Posterior vena cava (tissue), 2 donors: ENCODE results near the gene CHIC2. TPM values are rescaled to one million over a fixed set of nuclear protein-coding genes. Genes with fewer than 3 reads are reported as not detected.
"Not testable (repeated sequence)": the region's sequence is repeated elsewhere in the genome, so short reads cannot be mapped to it uniquely, and the experiment has no call there.

Source experiments
- DNase-seq: peaks from one replicate; pipeline ENCODE4 v3.0.0-alpha.2; 2020; ENCODE audit warnings: low spot score
- intact Hi-C, 2 donors: fragments of 100-400 bp; cut with DNase I; formaldehyde crosslinking; loops; one replicate each; pipeline versions ENCODE4 v1.14.1 to v1.14.2; 2022 to 2023
- total RNA-seq, 2 donors: library from RNA; stranded (reverse); fragmentation: NEBNext Ultra II Directional; extraction: Animal tissue kit (Norgen Biotek cat#: 25700); gene quantifications; one replicate each; pipeline ENCODE4 v1.2.1, GENCODE V29; 2021
- donor health status: DM: yes; HTN: yes; CAD: no.
- donor health status: DM: yes; HTN: yes; CAD: no.

CHIC2 gene
- total RNA-seq, 2 donors from 2014 or later, result 21.9 to 26.8 TPM

DNA sequence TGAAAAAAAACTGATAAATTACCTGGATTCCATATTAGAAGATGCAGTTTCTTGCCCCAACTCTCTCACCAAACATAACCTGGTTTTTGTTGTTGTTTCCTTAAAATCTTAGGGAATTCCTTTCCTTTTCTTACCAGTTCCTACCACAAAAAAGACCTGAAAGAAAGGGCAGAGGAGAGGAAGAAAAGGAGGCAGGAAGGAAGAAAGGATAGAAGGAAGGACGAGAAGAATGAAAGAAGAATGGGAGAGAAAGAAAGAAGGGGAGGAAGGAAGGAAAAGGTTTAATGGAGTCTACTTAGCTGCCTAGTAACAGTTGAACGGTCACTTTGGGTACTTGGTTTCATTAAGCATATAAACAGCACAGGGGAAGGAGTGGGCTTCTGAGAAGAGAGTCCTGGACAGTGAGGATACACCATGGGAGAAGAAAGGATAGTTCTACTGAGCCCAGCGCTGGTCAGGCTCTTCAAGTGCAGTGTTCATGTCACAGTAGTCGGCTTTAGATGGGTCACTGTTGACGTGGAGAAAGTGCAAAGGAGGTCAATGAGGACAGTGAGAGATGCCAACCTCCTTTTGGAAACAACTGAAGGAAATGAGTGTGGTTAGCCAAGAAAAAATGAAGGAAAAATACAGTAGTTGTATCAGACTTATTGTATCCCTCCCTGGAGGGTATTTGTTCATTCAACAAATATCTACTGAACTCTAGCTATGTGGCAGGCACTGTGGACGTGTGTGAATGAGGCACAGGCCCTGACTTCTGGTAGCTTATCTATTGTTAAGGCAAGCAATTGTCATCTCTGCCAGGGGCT lies 1.1 kb upstream of the CHIC2 start:
- intact Hi-C loops, result loop anchor here in 1 of 2 donors (10.0 kb wide), 1 partner anchor 149 kb away; no protein-coding TSS in a partner anchor
- DNase-seq, result no peak

DNA sequence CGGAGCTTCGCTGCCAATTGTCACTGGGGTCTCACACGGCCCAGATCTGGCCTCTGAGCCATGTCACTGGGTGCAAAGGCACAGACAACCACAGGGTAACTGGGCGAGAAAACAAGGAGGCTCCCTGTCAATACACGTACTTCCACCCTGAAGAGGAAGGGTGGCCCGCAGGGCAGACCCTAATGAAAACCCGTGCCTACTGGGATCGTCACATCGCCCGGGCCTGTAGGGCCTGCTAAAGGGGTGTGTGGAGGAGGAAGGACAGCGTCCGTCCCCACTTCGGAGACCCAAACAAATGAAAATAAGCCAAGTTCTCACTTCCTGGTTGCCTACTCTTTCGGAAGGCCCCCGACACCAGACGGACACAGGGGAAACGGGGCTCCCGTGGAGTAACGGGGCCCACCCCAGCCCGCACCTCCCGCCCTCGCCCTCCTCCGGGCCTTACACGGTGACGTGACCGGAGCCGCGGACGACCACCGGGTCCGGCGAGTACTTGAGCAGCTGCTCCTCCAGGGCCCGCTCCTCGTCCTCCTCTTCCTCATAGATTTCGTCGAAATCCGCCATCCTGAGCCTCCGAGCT lies 578 bp downstream of the CHIC2 start:
- intact Hi-C loops, result loop anchor here in 1 of 2 donors (10.0 kb wide), 1 partner anchor 151 kb away; no protein-coding TSS in a partner anchor

DNA sequence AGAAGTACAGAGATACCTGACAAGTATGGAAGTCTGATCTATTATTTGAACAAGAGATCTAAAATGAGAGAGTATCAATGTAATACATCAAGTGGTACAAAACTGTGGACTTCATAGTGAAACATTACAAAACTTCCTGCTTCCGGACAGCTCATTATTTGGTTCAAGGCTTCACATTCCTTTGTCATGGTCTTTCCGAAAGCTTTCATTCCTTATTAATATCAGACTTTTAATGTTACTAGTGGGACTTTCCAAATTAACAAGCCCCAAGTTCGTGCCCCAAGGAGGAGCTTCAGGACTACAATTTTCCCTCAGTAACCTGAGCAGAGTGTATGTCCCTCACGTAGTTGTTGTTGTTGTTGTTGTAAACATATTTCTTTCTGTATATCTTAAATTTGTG lies 1.2 kb downstream of the CHIC2 start:
- DNase-seq, result no peak
- intact Hi-C loops, result loop anchor here in 1 of 2 donors (10.0 kb wide), 1 partner anchor 152 kb away; no protein-coding TSS in a partner anchor

More for the DNA sequence above, 578 bp downstream of the CHIC2 start:
- DNase-seq, result peak; percentile 82

DNA sequence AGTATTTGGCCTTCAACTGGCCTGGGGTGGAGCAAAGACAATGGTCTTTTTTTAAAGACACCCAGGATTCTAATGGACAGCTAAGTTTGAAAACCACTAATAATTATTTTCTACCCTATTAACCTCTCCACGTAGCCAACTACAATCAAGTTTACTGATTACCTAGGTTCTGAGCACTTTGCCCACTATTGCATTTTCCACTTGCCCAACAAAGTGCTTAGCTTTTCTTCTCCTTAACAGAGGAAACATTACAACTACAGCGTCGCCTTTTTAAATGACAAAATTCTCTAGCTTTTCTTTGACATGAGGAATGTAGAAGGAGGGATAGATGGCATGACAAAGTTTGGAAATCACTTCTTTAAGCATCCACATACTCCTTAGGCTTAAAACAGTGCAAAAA lies 2.0 kb downstream of the CHIC2 start:
- no peak for DNase-seq
- intact Hi-C loops, result loop anchor here in 1 of 2 donors (10.0 kb wide), 1 partner anchor 152 kb away; no protein-coding TSS in a partner anchor

DNA sequence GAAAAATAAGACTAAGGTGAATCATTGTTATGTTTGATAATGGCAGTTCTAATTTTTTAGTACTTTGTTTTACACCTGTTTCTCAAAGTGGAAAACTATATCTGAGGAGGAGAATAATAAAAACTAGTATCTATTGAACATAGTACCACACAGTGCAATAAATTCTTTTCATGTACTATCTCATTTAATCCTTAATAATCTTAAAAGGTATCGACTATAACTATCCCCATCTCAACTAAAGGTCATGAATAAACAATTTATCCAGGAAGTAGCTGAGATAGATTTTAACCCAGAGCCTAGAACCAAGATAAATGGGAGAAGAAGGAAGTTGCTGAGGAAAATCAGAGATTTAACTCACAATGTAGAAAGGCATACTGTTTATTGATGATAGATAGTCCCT lies 2.5 kb downstream of the CHIC2 start:
- intact Hi-C loops, result loop anchor here in 1 of 2 donors (10.0 kb wide), 1 partner anchor 153 kb away; no protein-coding TSS in a partner anchor
- no peak for DNase-seq

GRCh38 chr4:54061067-54061466 lies 3.3 kb downstream of the CHIC2 start:
- intact Hi-C loops, result loop anchor here in 1 of 2 donors (10.0 kb wide), 1 partner anchor 154 kb away; no protein-coding TSS in a partner anchor
- no peak for DNase-seq

DNA sequence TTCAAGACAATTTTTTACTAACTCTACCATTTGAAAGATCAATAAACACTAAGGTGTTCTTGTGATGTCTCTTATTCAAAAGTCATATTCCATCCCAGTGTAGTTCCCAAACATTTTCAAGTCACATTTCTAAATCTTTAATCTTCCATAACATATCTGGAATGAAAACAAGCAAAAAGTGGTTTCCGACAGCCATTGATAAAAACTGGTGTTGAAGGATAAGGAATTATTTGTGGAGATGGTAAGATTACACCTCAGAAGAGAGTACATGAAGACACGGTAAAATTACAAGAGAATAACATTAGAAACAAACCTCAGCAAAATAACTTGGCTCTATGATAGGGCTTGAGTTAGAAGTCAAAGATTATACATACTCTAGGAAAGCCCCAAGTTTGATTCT lies 4.3 kb downstream of the CHIC2 start:
- intact Hi-C loops, result loop anchor here in 1 of 2 donors (10.0 kb wide), 1 partner anchor 155 kb away; no protein-coding TSS in a partner anchor

GRCh38 chr4:54058171-54058570 lies 6.2 kb downstream of the CHIC2 start:
- no peak for DNase-seq
- intact Hi-C loops, result no loop called here

More for the DNA sequence above, 4.3 kb downstream of the CHIC2 start:
- DNase-seq, result no peak

GRCh38 chr4:54056360-54056759 lies 8.0 kb downstream of the CHIC2 start:
- no peak for DNase-seq

DNA sequence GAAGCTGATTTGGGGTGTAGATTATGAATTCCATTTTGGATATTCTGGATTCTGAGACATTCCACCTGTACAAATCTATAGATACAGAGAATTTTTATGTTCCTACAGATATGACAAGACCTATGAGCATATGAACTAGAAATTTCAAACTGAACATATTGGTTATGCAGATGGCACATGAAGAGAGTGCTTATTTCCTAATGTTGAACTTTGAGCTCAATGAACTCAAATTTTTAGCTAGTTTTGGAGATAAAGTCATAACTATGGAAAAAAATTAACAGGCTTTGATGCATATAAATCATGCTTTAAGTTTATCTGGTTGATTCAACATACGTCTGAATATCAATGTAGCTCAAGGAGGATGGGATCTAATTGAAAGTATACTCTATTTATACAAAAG lies 8.9 kb downstream of the CHIC2 start:
- no peak for DNase-seq
- intact Hi-C loops, result no loop called here

More at GRCh38 chr4:54056360-54056759, 8.0 kb downstream of the CHIC2 start:
- intact Hi-C loops, result no loop called here

DNA sequence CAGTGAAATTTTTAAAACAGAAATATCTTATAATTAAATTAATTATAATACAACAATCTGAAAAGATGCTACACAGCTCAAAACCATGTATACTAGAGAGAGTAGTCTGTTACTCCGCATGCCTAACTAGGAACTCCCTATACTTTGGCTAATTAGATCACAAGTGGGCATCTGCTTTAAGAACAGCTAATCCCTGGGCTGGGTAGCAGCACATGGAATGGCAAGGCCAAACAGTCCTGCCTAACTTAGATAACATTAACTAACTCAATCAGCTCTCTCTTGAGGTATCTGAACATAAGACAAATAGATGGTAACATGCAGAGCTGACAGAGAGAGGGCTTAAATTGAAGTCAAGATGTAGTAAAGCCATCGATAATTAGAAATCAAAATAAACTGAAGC lies 9.9 kb downstream of the CHIC2 start:
- no peak for DNase-seq
- intact Hi-C loops, result no loop called here

- DNase-seq, intact Hi-C loops: not testable (repeated sequence)
These were observed 11.1 kb downstream of the CHIC2 start for GRCh38 chr4:54053322-54053721.

GRCh38 chr4:54050214-54050904 lies 14.0 kb downstream of the CHIC2 start:
- intact Hi-C loops, result no loop called here
- no peak for DNase-seq

GRCh38 chr4:54043630-54044029 lies 20.8 kb downstream of the CHIC2 start:
- DNase-seq, intact Hi-C loops: not testable (repeated sequence)

- no peak for DNase-seq
- intact Hi-C loops, result no loop called here
These were observed 22.5 kb downstream of the CHIC2 start for GRCh38 chr4:54041933-54042332.

DNA sequence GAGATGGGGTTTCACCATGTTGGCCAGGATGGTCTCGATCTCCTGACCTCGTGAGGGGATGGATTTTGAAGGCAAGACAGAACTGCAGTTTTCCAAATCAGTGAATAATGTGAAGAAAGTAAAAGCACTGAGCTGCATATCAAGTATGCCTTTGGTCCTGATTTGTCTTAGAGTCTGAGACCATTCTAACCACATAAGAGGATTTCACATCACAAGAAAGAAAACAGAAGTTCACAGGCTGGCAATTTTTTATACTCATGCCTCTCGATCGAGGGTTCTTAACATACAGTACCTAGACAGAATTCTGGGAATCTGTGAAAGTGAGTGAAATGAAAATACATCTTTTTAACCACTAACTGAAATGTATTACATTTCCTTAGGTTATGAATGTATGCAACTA lies 23.3 kb downstream of the CHIC2 start:
- intact Hi-C loops, result no loop called here
- DNase-seq, result no peak

GRCh38 chr4:54038056-54038455 lies 26.3 kb downstream of the CHIC2 start:
- DNase-seq, result no peak
- intact Hi-C loops, result no loop called here

- intact Hi-C loops, result no loop called here
- no peak for DNase-seq
These were observed 28.2 kb downstream of the CHIC2 start for GRCh38 chr4:54036184-54036583.

DNA sequence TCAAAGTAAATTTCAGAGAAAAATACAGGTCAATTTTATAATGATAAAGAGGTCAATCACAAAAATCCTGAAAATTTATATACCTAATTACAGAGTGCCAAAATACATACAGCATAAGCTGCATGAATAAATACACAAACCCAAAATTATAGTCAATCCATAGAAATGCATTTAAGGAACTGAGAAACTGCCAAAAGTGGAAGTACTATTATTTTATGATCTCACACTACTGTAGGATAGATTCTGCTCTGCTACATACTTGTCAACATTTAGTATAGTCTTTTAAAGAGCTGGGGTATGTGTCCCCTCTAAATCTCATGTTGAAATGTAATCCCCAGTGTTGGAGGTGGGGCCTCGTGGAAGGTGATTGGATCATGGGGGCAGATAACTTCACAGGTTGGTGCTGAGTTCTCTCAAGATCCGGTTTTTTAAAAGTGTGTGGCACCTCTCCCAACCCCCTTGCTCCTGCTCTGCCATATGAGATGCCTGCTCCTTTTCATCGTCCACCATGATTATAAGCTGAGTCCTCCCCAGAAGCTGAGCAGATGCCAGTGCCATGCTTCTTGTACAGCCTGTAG lies 31.8 kb downstream of the CHIC2 start:
- intact Hi-C loops, result no loop called here
- DNase-seq, result no peak
